Germinal center (tissue), 1 donor: ENCODE results near the gene PKP2.

Experiments
- DNase-seq: peaks from one replicate; pipeline ENCODE4 v3.0.0; 2012; ENCODE audit warnings: mixed read lengths, low spot score

The PKP2 gene

DNA sequence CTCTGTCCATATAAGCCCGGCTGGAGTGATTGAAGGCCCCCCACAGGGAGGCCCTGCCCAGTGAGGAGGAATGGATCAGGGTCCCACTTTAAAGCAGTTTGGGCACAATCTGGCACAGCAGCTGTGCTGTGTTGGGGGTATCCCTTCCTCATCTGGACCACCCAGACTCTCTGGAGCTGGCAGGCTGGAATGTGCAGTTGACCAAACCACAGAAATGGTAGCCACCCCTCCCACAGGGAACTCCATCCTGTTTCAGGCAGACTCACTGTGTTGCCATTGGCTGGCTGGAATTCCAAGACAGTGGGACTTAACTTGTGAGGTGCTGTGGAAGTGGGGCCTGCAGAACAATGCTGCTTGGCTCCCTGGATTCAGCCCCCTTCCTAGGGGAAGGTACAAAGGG, 87.4 kb downstream of the PKP2 start:
- DNase-seq, result no peak

DNA sequence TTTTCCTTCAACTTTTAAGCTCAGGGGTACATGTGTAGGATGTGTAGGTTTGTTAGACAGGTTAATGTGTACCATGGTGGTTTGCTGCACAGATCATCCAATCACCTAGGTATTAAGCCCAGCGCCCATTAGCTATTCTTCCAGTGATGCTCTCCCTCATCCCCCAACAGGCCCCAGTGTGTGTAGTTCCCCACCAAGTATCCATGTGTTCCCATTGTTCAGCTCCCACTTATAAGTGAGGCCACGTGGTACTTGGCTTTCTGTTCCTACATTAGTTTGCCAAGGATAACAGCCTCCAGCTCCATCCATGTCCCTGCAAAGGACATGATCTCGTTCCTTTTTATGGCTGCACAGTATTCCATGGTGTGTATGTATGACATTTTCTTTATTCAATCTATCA, 92.3 kb downstream of the PKP2 start:
- no peak for DNase-seq

DNA sequence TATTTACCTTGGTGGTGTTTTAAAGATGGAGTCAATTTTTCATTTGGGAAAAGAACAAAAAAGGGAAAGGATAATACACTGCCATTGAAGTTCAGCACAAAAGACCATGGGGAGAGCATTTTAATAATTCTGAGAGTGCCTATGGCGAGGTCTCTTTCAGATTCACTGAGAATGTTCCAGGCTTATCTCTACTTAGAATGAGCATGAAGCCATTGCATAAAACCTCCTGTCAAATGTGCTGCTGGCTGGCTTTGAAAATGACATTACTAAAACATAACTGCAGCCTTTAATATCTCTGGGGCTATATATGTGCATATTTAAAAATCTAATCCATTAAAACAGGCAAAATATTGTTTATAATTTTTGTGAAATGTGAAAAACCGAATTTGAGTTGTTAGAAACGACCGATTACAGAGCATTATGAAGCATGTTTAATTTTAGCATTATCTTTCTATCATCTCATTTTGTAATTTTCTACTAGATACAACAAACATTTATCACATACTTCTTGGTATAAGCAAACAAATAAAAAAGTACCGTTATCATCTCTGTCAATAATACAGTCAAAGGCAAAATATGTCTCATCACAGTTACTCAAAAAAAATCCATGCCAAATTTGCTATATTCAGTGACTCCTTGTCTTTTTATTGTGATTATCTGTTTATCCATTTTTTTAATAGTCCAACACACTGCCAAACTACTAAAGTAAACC, 95.2 kb downstream of the PKP2 start:
- no peak for DNase-seq

DNA sequence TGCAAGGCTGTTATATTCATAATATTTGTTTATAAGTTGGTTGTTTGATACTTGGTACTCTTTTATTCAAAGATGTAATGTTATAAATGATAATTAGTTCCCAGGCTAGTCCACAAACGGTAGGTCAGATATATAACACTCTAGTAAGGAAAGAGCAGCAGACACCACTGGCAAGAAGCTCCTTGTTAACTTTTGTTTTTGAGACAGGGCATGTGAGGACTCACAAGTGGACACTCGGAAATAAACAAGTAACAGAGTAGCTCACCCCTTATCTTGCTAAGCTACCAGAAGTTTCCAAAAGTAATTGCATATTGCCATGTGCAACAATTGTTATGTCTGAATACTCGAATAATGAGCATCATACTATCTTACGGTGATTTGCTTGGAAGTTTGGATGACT, 102.3 kb downstream of the PKP2 start:
- no peak for DNase-seq

DNA sequence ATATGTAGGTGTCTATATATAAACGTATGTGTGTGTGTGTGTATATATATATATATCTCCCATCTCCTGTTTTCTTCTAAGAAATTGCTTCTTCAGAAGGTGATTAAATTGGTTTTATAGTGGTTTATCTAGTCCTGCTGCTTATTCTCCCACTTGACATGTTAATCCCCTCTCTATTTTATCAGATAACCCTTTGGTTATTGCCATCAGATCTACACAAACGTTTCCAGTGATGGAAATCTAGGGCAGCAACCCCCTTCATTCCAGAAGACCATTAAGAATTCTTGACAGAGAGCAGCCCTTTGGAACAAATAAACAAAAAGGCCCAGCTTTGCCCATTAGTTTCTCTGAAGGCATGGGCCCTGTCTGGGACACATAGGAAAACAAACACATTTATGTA, 106.7 kb downstream of the PKP2 start:
- DNase-seq, result no peak

DNA sequence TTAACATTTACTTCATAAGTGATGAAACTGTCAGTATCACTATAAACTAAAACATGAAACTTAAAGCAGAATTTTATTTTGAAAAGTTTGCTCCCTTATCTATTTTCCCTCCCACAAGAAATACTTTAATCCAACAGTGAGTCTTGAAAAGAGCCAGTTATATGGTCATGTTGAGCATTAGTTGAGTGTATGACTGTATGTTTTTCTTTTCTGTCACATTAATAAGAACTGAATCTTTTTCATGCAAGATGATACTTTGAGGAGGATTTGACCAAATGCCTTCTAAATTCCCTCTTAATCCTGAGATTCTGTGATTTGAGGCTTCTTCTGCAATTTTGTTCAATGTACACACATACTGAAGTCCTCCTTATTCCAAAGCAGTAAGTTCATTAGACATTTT, 107.1 kb downstream of the PKP2 start:
- DNase-seq, result no peak

DNA sequence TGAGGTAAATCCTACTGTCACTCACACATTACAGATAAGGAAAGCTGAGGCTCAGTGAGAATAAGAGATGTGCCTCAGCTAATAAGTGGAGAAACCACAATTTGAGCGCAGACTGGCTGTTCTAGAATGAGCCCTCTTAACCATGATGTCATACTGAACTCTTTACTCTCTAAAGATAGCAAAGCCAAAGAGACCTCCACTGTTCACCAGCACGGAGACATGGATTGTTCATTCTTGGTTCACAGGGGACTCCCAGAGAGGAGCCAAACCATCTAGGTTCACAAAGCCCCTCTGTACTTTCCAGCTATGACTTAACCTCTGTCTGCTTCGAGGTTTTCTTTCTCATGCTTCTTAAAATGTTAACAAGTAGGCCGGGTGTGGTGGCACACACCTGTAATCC, 108.2 kb downstream of the PKP2 start:
- DNase-seq, result no peak

DNA sequence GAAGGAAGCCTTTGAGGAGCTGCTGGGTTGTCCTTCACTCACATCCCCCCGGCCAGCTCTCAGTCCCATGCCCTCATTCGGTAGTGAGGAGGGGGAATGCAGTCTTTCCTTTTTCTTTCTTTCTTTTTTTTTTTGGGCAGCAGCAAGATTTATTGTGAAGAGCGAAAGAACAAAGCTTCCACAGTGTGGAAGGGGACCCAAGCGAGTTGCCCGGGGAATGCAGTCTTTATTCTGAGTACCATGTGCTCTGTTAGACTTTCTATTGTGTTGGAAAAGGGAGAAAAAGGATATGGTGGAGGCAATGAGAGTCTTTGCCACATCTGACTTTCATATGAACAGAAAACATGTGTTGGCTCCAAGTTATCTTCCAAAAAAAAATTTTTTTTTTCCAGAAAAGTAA, 111.0 kb downstream of the PKP2 start:
- no peak for DNase-seq

DNA sequence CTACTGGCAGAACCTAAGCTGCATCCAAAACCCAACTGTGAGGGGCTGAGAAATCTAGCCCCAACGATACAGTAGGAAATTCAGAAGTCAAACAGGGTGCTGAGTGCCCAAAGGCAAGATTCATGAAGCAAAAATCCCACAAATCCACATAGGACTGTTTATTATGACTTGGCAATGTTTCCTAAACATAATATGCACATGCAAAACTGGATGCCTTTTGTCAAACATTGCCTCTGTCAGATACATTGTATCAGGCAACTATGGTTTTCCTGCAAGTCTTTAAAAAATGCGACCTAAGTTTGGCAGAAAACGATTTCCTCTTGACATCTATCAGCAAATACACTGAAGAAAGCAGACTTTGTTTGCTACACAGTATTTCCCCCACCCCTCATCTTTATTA, 113.5 kb downstream of the PKP2 start:
- DNase-seq, result no peak

DNA sequence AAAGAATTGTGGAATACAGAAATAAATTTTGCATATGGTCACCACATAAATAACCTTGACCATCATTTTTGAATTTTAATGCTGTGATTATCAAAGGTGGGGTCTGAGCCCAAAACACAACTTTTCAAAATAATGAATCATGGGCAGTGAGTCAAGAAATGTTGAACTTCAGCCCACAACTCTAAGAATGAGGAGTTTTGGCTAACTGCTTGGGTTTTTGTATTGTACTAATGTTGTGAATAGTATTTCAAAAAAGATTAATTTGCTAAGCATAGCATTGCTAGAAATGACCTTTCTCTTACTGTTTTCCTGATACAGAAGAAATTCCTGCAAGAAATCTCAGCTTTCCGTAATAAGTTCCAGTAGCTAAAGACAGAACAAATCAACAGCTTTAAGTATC, 116.5 kb downstream of the PKP2 start:
- DNase-seq, result no peak

DNA sequence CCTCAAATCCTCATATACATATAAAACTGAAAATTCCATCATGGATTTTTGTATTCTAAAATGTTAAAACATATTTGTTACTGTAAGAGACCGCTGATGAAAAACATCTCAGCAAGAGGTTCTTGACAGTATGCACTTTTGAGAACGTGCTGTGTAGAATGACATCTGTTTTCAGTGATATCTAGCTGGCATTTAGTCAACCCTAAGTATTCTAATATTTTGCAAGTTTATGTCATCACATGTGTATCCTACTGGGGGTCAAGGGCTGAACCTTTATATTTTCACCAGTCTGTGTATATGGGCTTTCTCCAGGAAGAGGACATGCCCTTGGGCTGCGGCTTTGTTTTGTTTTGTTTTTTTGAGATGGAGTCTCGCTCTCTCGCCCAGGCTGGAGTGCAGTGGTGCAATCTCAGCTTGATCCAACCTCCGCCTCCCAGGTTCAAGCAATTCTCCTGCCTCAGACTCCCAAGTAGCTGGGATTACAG, 118.8 kb downstream of the PKP2 start:
- DNase-seq, result no peak

DNA sequence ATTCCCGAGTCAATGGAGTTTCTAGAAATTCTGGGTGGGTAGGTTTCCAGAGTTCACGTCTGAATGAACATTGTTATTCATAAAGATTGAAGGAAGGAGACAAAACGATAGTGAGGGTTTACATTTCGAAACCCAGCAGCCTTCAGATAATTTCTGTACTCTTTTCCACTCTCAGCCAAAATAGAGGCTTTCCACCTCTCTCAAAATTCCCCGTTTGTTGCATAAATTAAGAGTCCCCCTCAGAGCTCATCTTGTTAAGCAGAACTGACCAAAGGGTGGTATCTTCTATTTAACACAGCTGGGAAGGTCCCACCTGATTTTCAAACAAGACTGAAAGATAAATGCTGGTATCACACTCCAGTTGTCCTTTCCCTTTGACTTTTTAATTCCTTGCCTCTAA, 119.4 kb downstream of the PKP2 start:
- no peak for DNase-seq

DNA sequence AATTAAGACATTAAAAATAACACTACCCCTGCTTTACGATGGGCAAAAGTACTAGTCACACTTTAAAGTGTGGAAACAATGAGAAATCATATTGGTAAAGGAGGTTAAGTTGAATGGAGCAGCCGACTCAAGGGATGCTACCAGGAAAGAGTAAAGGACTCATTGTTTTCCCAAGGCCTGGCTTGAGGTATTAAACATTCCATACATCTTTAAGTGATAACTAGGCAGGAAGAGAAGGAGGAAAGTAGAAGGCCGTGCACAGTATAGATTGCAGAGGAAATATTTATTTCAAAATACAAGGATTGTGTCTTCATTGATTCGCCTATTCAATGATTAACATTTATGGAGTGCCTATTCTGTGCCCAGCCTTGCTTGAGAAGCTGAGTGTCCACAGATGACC, 120.3 kb downstream of the PKP2 start:
- DNase-seq, result no peak

DNA sequence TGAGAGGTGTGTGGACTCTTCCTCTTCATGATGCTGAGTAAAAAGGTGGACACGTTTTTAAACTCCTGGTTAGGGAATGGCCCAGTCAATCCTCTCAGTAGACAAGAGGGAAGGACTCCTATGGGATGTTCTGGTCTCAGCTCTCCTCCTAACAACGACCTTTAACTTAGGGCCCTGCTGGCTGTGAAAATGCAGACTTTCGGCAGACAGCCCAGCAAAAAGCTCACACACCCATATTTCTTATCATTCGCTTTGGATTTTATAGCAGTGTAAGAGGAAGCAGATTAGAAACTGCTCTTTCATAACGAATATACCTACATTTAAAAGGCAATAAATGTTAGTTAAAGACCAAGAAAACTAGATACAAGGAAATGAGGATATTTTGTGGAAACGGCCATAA, 122.9 kb downstream of the PKP2 start:
- no peak for DNase-seq

DNA sequence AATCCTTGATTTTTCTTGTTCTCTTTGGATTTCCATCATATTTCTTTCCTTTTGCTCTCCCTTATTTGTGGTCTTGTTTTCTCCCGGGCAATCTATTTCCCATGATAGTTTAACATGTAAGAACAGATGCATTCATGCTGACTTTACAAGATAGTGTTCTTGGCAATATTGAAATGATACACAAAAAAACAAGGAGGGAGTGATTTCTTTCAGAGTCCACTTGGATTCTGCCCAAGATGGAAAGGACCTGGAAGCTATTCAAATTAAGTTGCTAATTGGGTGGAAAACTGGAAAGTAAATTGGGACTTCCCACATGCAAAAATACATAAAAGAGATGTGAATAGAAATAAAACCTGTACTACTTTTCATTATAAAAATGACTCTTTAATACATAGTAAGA, 126.4 kb downstream of the PKP2 start:
- no peak for DNase-seq

DNA sequence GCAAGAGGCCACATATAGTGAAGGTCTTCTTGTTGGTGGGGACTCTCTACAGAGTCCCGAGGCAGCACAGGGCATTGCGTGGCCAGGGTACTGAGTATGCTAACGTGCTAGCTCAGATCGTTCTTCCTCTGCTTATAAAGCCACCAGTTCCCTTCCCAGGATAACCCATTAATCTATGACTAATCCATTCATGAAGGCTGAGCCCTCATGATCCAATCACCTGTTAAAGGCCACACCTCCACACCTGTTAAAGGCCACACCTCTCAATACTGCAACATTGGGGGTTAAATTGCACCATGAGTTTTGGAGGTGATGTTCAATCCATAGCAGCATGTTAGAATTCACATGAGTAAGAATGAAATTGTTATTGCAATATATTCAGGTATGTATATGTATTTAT, 128.1 kb downstream of the PKP2 start:
- DNase-seq, result no peak

DNA sequence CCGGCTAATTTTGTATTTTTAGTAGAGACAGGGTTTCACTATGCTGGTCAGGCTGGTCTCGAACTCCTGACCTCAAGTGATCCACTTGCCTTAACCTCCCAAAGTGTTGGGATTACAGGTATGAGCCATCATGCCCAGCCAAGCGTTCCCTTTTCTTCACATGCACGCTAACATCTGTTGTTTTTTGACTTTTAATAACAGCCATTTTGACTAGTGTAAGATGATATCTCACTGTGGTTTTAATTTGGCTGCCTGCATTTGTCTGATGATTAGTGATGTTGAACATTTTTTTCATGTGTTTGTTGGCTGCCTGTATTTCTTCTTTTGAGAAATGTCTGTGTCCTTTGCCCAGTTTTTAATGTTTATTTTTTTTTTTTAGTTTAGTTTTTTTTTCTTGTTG, 130.7 kb downstream of the PKP2 start:
- no peak for DNase-seq

DNA sequence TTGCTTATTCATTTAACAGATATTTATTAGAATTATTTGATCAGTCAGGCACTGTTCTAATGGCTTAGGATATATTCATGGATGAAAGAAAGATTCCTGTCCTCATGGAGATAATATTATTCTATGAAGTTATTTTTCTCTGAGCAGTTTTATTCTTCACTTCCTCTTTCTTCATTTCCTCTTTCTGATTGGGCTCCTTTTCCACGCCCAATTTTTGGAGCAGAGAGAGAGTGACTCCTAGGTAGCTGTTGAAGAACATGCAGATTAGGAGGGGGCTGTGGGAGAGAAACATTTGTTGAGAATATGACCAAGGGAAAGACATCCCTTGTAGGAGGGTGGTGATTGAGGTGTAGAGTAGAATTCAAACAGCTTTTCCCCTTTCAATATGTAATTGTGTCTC, 134.9 kb downstream of the PKP2 start:
- no peak for DNase-seq

DNA sequence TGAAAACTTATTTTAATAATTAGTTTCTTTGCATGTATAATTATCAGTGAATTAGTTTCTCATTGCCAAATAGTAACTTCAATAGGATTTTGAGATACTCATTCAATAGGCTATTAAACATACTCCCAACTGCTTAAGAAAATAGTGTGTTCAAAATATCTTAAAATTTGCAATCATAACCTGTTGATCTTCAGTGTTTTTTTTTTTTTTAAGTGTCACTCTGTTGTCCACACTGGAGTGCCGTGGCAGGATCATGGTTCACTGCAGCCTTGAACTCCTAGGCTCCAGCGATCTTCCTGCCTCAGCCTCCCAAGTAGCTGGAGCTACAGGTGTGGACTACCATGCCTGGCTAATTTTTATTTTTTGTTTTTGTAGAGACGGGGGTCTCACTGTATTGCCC, 139.4 kb downstream of the PKP2 start:
- DNase-seq, result no peak

DNA sequence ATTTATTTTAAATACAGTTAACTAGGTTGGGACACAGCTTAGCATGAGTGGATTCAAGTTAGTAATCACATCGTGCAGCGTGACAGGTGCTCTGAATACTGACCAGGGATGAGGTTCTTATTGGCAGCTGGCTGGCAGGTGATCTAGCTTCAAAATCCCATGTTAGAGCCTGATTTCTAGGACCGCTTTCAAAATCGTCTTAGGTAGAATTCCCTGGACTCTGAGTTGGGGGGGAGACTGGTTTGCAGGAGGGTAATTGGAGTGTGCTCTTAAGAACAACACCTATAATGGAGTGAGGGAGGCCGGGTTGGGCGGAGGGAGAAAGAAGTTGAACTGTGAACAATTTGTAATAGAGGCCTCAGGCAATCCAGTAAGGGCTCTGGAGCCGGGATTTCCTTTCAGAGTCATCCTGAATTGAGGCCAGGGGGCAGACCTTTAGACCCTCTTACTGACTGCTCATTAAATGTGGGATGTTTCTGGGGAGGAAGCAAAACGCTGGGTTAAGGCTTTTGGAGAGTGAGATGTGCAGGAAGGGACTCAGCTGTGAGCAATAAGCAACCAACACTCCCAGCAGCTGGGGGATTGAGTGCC, 140.0 kb downstream of the PKP2 start:
- no peak for DNase-seq

DNA sequence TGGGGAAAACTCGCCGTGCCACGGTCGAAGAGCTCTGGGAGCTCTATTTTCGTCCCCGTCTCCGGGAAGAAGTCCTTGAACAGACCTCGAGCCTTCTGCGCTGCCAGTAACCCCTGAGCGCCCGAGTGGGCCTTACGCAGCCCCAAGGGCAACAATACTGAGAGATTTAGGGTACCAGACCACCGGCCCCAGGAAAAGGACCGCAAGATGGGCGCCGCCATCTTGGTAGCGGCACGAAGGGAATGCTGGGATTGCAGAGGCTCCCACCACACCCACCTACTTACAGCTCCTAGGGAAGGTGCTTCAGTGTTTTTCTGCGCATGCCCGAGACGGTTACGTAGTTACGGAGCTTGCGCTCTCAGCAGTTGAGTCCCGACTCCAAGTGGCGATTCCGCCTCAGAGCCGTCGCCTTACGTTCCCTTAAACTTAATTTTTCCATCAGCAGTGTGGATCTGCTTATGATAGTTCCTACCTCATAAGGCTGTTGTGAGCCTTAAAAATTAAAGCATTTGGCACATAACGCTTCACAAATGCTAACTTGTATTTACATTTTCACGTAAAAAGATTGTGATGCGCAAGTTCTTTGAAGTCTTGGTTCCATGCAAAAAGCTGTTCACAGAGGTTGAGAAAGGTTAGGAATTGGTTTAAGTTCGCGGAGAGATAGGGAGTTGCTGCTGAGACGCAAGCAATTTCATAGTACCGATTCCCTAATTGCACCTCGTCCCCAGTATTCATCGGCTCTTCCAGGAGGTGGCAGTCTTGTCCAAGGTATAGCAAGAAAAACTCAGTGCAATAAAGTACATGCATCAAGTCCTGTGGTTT, 140.7 kb downstream of the PKP2 start, which contains the start of gene YARS2:
TSS of gene YARS2 (minus strand) at position 244 of the 822 bp plus-strand sequence. CDS start at position 221, 23 bp downstream.
- peak; percentile 75 for DNase-seq

DNA sequence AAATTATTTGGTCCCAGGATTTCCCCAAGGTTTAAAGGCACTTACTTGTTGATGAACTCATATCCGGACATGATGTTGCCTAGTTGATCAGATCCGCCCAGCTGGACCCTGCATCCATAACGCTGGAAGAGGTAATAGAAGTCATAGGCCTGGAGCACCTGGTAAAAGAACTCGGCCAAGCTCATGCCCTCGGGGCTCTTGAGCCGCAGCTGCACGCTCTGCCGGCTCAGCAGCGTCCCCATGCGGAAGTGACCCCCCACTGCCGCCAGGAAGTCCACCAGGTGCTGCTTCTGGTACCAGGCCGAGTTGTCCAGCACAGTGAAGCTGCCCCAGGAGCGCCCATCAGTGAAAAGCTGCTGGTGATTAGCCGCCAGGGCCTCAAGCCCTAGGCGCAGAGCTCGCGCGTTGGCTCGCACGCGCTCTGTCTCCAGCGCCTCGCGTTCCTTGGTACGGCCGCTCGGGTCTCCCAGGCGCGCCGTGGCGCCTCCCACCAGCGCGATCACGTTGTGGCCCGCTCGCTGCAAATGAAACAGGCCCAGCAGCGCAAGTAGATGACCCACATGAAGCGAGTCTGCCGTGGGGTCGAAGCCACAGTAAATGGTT, 141.4 kb downstream of the PKP2 start:
- DNase-seq, result peak; percentile 61

DNA sequence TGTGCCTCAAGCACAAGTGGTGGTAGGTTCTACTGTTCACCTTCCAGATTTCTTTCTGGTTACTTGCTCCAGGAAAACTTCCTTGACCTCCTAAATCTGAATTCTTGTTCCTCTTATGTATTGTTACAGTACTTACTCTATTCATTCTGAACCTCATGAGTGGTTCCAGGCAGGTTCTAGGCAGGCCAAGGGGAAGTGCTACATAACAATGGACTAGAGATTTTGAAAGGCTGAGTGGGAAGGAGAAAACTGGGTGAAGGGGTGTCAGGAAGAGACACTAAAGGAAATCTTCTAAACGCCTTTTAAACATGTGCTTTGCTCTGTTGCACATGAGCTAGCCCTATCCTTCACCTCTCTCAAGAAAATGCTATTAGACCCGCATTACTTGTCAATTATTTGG, 142.5 kb downstream of the PKP2 start:
- no peak for DNase-seq
